GM21619 (cell line): ENCODE measurements around the gene FARS2.

ENCODE experiments used
- ATAC-seq: cut with Tn5 transposase; IDR thresholded peaks from one replicate; pipeline ENCODE4 v1.9.1; 2021; ENCODE audit not compliant: unreplicated experiment

Gene FARS2

DNA sequence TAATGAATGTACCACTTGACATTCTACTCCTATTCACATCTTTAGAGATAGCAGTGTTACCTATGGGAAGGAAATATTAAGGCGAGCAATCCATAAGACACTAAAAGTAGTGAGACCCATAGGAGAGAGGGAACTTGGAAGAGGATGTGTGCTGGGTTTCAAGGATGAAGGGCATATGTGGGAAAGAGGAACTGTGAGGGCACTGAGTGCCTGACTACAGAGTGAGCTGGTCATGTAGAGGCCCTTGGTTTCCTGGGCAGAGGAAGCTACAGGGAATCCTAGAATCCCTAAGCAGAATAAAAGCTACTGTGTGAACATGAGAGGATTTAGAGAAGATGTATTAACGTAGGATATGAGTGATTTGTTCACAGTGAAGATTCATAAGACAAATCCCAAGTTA, 262.8 kb downstream of the FARS2 start:
- ATAC-seq = no peak

DNA sequence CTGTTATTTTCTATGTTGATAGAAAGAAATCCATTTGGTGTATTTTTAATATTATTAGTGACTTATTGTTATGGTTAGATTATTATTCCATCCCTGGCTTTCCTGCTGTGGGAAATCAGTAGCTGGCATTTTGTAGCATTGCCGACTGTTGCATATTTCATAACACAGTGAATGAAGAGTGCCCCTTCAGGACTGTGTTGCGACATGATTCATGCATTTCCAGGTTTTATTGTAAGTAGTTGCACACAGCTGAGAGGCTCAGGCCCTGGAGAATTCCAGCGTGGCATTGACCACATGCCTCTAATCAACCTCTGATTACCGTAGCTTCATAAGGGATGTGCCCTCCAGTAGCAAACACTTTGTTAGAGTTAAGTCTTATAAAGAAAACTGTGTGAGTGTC, 263.9 kb downstream of the FARS2 start:
- no peak for ATAC-seq

DNA sequence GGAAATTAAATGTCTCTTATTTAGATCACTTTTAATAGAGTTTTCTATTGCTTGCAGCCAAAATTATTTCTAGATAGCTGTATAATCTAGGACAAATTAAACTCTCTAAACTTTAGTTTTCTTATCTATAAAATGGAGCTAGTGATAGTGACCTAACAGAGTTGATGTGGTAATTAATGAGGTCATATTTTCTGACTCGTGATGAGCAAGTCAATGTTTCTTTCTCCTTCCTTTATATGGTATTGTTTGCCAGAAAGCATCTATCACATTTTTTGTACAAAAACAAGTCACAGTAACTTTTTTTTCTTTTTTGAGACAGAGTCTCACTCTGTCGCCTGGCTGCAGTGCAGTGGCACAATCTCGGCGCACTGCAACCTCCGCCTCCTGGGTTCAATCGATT, 267.7 kb downstream of the FARS2 start:
- no peak for ATAC-seq

DNA sequence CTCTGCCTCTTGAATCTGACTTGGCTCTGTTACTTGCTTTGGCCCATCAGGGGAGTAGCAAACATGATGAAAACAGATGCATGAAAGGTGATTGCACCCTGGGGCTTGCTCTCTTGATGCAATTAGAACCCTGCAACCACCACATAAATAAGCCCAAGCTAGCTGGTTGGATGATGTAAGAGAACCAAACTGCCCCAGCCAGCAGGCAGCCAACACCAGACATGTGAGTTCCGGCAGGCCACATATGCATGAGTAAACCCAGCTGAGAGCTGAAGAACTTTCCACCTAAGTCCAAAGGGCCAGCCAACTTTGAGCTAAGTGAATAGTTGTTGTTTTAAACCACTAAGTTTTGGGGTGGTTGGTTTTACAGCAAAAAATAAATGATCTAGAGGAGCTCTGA, 268.4 kb downstream of the FARS2 start:
- no peak for ATAC-seq

DNA sequence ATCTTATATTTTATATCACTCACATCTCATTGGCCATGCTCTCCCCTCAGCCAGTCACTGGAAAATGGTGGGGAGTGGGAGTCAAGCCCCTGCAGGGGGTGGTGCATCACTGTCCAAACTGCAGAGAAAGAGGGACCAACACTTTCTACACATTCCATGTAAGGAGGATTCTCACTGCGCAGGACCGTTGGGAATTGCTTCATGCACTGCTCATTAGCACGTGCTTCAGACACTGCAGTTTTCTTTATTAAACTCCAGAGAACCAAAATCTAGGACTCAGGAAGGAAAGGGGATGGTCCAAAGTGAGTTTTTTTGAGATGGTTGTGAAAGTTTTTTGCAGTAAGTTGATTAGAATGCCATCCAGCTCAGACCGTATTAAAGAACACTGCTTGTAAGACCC, 269.8 kb downstream of the FARS2 start:
- no peak for ATAC-seq

DNA sequence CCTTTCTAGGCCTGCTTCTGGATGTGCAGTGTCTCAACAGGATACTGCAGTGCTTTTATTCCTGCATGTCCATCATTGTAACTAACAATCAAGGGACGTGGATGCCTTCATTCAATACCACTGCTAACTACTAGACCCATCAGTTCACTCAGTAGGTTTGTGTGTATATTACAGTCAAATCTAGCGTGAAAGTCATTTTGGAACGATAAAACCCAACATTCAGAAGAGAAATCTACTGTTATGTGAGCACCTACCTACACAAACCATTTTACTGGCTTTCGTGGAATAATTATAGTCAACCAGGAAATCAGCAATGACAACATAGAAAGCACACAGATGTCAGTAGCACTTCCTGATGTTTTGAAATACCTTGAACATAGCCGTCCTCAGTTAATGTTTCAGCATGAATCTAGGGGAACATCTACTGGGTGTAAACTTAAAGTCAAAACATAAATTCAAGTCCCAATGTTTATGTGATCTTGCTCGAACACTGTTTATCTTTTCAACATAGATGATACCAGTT, 270.6 kb downstream of the FARS2 start:
- no peak for ATAC-seq

DNA sequence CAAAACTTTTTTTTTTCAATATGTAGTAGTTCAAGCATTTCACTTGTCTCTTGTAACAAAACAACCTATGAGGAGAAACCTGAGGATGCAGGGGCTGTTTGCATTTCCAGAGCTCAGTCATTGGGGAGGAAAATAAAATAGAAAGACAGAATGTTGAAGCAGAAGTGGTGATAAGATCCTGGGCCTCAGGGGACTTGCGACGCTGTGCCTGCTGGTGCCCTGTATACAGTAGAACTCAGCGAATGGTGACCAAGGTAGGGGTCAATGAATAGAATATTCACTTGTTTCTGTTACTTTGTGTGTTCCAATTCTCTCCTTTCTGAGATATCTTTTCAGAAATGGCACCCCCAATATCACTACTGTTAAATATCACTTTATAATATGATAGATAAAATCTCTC, 271.6 kb downstream of the FARS2 start:
- no peak for ATAC-seq

DNA sequence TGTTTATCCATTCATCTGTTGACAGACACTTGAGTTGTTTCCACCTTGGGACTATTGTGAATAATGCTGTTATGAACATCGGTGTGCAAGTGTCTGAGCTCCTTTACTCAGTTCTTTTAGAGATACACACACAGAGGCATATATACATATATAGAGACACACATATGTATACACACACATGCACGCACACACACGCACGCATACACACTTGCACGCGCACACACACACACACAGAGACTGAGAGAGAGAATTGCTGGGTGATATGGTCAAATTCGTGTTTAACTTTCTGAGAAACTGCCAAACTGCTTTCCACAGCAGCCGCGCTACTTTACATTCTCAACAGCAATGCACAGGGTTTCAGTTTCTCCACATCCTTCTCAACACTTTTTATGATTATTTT, 273.3 kb downstream of the FARS2 start:
- no peak for ATAC-seq

DNA sequence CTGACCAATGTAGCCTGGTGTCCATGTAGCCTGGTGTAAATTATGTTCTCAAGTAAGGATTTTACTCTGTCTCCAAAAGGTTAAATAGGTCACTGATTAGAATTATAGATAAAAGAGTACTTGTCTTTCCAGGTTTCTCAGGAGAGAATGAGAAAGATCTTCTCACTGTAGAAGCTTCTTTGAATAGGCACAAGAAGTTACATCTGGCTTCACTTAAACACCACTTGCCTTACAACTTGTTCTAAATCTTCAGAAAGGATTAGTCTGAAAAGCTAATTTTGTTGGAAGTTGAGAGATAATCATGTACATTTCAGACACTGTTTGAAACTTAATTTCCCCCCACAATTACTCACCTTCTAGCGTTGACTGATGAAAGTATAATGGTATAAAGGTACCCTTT, 275.3 kb downstream of the FARS2 start:
- ATAC-seq = no peak

DNA sequence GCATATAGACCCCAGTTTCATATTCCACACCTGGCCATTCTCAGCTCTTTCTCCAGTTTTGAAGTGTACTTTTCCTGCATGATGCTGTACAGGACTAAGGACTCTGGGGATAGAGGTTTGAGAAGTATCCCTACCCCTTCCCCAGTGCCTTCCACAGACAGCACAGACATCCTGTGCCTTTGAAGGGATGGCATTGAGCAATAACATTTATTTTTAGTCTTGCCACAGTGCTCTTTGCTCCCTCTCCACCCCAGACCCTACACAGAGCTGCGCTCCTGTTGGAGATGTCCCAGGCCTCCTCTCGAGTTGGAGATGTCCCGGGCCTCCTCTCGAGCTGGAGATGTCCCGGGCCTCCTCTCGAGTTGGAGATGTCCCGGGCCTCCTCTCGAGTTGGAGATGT, 275.8 kb downstream of the FARS2 start:
- ATAC-seq = no peak

DNA sequence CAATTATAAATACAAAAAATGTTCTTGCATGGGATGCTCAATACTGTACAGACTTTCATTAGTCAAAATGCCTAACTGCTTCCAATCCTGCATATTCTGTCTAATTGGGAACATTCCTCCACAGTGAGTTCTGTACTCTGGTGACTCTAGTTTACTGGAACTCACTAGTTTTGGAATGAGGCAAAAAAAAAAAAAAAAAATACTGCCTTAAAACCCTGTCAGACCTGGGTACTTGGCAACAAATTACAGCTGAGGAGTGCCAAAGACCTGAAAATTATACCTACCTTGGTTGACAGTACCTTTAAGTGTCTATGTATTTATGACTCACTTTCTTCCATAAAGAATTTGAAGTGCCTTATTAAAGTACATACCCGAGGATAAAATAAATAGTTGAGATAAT, 276.7 kb downstream of the FARS2 start:
- no peak for ATAC-seq

DNA sequence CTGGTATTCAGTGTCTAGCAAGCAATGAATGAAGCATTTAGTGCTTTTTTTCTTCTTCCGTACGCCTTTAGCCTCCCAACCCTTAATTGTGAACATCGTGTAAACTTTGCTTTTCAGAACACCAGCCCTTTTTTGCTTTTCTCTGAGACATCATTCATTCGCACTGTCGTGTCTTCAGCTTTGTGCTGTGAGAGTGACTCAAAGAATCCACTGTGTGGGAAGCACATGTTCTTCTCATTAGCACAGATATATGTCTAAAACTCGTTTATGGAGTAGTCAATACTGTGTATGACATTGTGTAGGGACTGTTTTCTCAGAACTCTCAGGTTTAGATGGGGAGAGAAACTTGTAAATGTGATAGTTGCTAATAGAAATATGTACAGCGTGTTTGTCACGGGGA, 279.1 kb downstream of the FARS2 start:
- ATAC-seq = no peak

DNA sequence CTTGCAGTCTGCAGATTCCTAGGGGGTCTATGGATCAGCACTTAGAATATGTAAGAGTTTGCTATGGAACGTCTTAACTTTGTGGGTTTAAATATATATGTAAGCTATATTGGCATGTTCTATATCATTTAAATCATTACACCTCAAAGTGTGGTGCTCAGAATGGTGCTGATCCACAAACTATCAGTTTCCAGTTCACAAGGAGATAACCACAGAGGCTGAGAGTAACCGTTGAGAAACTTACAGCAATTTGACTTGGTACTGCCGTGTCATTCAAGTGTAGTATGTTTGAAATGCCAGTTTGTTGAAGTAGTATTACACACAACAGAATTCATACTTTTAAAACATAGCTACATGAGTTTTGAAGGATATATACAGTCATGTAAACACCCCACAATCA, 279.7 kb downstream of the FARS2 start:
- no peak for ATAC-seq

DNA sequence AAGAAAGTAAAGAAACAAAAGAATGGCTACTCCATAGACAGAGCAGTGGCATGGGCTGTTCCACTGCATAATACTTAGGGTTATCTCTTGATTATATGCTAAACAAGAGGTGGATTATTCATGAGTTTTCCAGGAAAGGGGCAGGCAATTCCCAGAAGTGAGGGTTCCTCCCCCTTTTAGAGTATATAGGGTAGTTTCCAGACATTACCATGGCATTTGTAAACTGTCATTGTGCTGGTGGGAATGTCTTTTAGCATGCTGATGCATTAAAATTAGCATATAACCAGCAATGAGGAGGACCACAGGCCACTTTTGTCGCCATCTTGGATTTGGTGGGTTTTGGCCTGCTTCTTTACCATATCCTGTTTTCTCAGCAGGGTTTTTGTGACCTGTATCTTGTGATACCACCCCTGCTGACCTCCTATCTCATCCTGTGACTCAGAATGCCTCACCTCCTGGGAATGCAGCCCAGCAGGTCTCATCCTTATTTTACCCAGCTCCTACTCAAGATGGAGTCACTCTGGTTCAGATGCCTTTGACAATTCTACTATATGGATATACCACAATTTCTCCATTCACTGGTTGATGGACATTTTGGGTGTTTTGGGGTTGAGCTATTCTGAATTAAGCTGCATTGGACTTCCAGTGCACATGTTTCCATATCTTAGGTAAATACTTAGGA, 280.6 kb downstream of the FARS2 start:
- ATAC-seq = no peak

DNA sequence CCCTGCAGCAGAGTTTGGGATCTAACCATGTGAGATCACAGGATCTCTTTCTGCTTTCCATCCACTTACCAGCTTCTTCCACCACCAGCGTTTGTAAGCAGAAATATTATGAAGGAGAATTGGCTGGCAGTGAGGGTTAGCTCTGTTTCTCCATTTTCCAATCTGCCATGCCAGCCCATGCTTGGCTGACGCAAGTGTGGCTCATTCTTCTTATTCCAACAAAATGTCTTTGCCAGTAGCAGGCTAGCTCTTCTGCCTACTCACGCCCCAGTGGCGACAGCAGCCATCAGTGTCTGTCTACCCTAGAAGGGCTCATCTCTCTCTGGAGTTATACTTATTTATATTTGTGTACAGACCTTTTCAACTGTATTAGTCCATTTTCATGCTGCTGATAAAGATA, 286.2 kb downstream of the FARS2 start:
- ATAC-seq = no peak

DNA sequence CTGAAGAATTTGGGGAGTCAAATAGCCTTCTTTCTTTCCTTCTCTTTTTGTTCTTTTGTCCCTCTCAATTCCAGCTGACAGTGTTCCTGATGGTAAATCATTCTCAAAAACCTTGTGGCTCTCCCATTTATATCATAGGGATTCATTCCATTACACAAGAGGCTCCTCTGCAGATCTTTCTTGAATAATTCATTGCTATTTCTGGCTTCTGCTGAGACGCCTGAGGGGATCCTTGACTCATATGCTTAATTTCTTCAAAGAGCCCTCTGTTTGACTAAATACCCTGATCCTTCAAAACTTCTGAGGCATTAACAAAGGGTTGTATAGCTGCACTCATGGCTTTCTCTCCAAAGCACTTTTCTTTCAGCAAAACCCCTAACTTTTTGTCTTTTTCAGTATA, 289.3 kb downstream of the FARS2 start:
- ATAC-seq = no peak

DNA sequence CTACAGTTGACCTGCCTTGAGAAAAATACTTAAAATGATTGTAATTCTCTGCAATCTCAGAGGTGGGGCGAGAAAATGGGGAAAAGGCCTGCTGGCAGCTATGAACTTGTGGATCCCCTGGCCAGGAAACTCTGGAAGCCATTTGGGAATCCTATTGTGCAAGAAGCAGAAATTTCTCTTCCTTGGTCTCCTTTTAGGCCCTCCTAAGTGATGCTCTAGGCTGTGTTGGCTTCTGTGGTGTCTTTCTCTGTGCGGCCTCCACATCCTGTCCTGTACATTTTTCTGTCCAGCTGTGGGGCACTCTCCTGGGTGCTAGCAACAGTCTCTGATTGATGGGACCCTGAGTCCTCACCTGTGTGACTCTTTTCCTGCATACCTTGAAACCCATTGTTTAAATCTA, 290.9 kb downstream of the FARS2 start:
- ATAC-seq = no peak

DNA sequence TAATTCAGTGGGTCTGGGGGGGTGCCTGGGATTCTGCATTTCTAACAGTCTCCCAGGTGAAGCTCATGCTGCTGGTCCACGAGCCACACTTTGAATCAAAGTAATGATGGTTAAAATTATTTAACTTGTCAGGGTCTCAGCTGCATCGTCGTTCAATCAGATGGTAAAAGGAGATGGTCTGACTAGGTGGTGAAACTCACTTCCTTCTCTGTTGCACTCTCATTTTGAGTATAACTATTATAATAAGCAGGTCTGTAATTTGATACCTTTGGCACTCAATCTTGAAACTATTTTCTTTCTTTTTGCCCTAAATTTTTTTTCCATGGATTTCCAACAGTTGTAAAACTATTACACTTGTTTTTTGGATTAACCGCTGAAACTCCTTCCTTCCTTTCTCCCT, 292.5 kb downstream of the FARS2 start:
- no peak for ATAC-seq

DNA sequence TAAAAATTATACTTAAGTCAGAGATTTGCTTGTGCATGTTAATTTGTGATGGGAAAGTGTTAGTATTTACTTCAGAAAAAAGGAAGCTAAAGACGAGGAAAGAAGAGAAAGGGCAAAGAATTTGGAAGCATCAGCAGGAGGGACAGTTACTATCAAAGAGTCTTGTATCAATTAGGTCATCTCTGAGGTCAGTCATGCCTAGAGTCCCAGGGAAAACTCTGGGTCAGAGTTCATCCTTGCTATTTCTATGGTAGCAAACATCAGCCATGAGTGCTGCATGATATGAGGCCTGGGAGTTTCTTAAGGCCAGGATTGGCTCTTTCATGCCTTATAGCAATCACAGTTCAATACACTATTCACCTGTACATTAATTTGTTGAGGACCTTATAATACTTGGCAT, 292.9 kb downstream of the FARS2 start:
- ATAC-seq = no peak

DNA sequence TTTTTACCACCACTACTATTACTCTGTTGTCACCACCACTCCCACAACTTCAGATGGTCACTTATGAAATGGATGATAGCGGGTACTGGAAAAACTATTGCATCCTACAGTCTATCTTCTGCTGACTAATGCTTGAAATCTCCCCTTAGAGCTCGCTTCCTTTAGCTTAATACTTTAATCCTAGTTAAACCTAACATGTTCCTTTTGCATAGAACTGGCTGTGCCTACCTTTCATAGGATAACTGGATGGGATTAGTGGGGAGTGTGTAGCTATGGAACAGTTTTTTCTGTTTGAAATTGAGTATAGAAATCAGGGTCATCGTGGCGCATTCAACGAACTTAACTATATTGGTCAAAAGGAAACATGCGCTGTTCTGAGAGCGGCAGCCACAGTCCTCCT, 294.7 kb downstream of the FARS2 start:
- ATAC-seq = no peak

DNA sequence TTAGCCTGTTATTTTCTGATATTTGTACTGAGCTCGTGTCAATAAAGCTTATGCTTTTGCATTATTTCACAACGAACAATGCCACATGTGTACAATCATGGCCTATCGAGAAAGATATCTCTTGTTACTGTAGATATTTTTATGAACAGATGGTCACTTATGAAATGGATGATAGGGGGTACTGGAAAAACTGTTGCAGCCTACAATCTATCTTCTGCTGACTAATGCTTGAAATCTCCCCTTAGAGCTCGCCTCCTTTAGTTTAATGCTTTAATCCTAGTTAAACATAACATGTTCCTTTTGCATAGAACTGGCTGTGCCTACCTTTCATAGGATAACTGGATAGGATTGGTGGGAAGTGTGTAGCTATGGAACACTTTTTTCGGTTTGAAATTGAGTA, 296.2 kb downstream of the FARS2 start:
- no peak for ATAC-seq

DNA sequence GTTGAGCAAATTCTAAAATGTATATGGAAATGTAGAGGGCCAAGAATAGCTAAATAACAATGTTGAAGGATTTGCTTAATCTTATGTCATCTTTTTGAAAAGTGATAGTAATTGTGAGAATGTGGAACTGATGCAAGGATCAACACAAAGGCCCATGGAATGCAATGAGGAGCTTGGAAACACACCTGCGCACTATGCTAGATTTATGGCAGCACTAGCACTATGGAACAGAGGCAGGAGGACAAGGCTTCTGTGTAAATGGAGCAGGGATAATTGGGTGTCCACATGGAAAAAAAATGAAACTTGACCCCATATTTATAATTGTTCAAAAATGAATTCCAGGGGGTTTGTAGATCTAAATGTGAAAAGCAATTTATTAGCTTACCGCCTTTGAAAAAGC, 298.3 kb downstream of the FARS2 start:
- ATAC-seq = no peak

DNA sequence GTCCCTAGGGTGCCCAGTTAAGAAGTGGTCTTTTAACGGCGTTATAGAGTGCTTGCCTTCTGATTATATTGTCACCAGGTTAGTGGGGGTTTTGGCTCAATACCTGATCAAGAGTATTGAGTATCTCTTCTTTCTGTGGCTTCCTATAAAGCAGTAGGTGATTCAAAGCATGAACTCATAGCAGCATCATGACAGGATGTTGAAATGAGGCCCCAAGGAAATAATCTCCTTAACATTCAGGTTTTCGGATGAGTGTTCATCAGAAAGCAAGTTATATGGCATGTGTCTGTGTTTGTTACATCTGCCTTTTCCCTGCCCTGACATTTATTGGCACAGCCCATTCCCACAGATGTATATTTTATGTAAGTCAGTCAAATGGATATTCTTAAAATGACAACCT, 301.0 kb downstream of the FARS2 start:
- no peak for ATAC-seq
